ENCODE results near the gene SPAG17. TPM values are rescaled to one million over a fixed set of nuclear protein-coding genes. Genes with fewer than 3 reads are reported as not detected.

SPAG17 gene
- total RNA-seq, 4 donors from 2014 or later = 0.13 to 3.1 (median 1.4) TPM

DNA sequence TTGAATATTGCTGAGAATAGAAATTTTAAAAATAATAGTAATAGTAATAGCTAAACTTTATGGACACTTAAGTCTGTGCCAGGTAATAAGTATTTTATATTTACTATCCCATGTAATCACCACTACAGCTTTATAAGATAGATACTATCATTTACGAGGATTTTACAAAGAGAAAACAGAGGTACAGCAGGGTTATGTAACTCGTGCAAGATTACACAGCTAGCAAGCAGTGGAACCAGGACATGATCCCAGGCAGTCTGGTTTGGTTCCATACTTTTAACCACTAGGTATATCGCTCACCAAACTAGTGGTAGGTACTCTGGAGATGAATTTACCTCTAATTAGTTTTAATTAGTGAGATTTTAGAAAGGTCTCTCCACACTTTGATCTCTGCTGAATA lies 42.5 kb downstream of the SPAG17 start:
- Histone ChIP-seq H3K9me3 (no peaks in the 10 kb centered on the region), H3K27me3 (no peaks in the 10 kb centered on the region), H3K4me1 (peaks cover 3% of the 10 kb centered on the region), H3K36me3 (no peaks in the 10 kb centered on the region), H3K4me3 (no peak overlapping the region), H3K27ac (no peak overlapping the region)
- no peak for DNase-seq (ENCODE audit: low spot score in 2 of 2)
- WGBS = 58% methylated on average over 3 of the region's 3 CpGs
- TF ChIP-seq, protein P1, sequence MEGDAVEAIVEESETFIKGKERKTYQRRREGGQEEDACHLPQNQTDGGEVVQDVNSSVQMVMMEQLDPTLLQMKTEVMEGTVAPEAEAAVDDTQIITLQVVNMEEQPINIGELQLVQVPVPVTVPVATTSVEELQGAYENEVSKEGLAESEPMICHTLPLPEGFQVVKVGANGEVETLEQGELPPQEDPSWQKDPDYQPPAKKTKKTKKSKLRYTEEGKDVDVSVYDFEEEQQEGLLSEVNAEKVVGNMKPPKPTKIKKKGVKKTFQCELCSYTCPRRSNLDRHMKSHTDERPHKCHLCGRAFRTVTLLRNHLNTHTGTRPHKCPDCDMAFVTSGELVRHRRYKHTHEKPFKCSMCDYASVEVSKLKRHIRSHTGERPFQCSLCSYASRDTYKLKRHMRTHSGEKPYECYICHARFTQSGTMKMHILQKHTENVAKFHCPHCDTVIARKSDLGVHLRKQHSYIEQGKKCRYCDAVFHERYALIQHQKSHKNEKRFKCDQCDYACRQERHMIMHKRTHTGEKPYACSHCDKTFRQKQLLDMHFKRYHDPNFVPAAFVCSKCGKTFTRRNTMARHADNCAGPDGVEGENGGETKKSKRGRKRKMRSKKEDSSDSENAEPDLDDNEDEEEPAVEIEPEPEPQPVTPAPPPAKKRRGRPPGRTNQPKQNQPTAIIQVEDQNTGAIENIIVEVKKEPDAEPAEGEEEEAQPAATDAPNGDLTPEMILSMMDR (IDR thresholded peaks at IDR 0.05) = no peak
- TF ChIP-seq POLR2AphosphoS5 (IDR thresholded peaks at IDR 0.05) (no peak), POLR2A (IDR thresholded peaks at IDR 0.05) (no peak), EP300 (IDR thresholded peaks at IDR 0.05) (no peak)

DNA sequence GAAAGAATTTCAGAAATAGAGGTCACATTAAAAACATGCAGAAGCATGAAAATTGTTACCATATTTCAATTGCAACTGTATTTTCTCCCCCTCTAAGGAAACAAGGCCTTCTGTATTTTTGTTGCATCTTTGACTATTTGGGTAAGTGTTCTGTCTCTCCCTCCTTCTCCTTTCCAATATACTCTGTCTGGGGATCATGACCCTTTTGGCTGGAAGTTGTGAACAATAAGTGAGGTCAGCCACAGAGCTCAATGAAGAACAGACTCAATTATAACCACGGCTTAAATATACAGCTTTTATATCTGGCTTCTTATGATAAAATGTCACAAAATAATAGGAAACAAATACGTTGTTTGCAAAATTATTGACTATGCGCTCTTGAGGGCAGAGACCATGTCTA lies 47.1 kb downstream of the SPAG17 start:
- Histone ChIP-seq H3K9me3 (no peaks in the 10 kb centered on the region), H3K36me3 (no peaks in the 10 kb centered on the region), H3K27ac (no peak overlapping the region), H3K4me1 (peaks cover 13% of the 10 kb centered on the region), H3K27me3 (no peaks in the 10 kb centered on the region), H3K4me3 (no peak overlapping the region)
- TF ChIP-seq POLR2AphosphoS5 (IDR thresholded peaks at IDR 0.05) (no peak), EP300 (IDR thresholded peaks at IDR 0.05) (no peak), POLR2A (IDR thresholded peaks at IDR 0.05) (no peak)
- TF ChIP-seq, protein P1 (IDR thresholded peaks at IDR 0.05) = no peak
- WGBS = 75% methylated on average over 3 of the region's 3 CpGs
- DNase-seq (ENCODE audit: low spot score in 2 of 2) = no peak

DNA sequence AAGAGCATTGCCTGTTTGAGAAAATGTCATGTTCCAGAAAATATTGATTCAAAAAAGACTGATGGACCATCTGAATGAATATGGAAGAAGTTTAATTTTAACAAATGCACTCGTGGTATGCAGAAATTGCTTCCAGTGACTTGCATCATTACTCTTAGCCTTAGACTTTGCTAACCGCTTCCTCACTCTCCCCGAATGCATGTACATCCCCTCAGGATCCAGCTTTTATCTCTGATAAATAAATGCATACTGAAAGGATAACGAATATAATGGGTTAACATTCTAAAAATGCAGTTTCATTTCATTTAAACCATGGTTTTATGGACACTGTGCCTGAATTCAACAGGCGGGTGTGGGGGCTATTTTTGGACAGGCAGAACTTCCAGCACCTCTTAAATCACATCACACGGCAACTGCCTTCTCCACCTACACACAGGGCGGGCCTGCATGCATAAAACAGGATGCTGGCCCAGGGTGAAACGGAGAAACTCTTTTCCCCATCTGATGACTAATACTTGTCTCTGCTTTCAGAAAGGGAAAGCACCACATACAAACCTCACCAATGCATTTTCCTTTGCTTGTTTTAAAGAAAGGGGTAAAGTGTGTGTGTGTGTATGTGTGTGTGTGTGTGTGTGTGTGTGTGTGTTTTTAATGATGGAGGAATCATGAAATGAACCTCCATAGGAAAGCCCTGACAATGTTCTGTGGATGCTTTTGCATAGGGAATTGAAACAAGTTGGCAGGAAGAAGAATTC lies 48.7 kb downstream of the SPAG17 start:
- DNase-seq (ENCODE audit: low spot score in 2 of 2) = no peak
- Histone ChIP-seq H3K27me3 (no peaks in the 10 kb centered on the region), H3K4me1 (peaks cover 13% of the 10 kb centered on the region), H3K4me3 (no peak overlapping the region), H3K27ac (no peak overlapping the region), H3K9me3 (no peaks in the 10 kb centered on the region), H3K36me3 (no peaks in the 10 kb centered on the region)
- WGBS = 28% methylated on average over 8 of the region's 8 CpGs
- TF ChIP-seq, protein P1 (IDR thresholded peaks at IDR 0.05) = no peak
- no peak for TF ChIP-seq POLR2A (IDR thresholded peaks at IDR 0.05)

DNA sequence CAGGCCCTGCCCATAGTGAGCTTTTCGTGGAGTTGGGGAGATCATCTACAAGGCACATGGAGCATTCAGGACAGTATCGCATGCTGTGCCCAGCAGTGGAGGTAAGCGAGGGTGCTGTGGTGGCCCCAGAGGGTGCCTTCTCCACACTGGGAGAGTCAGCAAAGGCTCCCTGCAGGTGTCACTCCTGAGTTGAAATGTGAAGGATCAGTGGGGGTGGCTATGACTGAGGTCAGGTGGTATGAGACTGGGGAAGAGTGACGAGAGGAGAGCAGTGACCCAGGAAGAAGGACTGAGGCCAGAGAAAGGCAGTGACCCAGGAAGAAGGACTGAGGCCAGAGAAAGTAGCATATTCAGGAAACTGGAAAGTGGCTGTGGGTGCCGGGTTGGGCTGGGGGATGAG lies 53.0 kb downstream of the SPAG17 start:
- Histone ChIP-seq H3K4me3 (no peak overlapping the region), H3K4me1 (peaks cover 9% of the 10 kb centered on the region), H3K9me3 (no peaks in the 10 kb centered on the region), H3K27me3 (no peaks in the 10 kb centered on the region), H3K27ac (no peak overlapping the region), H3K36me3 (no peaks in the 10 kb centered on the region)
- WGBS = 90% methylated on average over 5 of the region's 5 CpGs
- TF ChIP-seq POLR2A (IDR thresholded peaks at IDR 0.05) (no peak), EP300 (IDR thresholded peaks at IDR 0.05) (no peak), POLR2AphosphoS5 (IDR thresholded peaks at IDR 0.05) (no peak)
- TF ChIP-seq, protein P1 (IDR thresholded peaks at IDR 0.05) = no peak
- DNase-seq (ENCODE audit: low spot score in 2 of 2) = no peak

DNA sequence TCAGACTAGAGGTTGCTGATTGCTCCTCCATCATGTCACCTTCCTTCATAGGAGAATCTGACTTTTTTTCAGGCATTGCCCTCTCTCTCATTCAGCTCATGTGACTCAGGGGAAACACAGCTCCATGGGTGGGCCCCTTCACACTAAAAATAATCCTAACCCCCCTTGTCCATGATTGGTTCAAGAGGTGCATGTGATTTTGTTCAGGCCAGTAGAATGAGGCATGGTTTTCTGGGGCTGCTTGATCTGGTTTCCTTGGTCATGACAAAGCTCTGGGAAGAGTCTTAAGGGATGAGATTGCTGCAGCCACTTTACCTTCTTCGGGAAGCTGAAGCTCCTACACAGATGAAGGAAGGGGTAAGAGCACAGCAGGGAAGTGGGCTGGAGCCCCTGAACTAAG lies 56.3 kb downstream of the SPAG17 start:
- Histone ChIP-seq H3K9me3 (no peaks in the 10 kb centered on the region), H3K27me3 (no peaks in the 10 kb centered on the region), H3K4me3 (no peak overlapping the region), H3K36me3 (no peaks in the 10 kb centered on the region), H3K4me1 (no peaks in the 10 kb centered on the region), H3K27ac (no peak overlapping the region)
- no peak for DNase-seq (ENCODE audit: low spot score in 2 of 2)
- 85% methylated on average over 1 of the region's 1 CpG for WGBS
- no peak for TF ChIP-seq POLR2AphosphoS5 (IDR thresholded peaks at IDR 0.05)
- no peak for TF ChIP-seq POLR2A (IDR thresholded peaks at IDR 0.05)
- TF ChIP-seq, protein P1 (IDR thresholded peaks at IDR 0.05) = no peak
- TF ChIP-seq EP300 (IDR thresholded peaks at IDR 0.05) = no peak

All from suprapubic skin (tissue), 4 donors.